Stomach (tissue), 9 donors: ENCODE data around the gene RING1. TPM values are rescaled to one million over a fixed set of nuclear protein-coding genes. Genes with fewer than 3 reads are reported as not detected.
A peak's percentile ranks its signal among the peaks of the same experiment; 100 is the strongest.

Source experiments
- DNase-seq, 2 donors: peaks; one replicate each; pipeline versions ENCODE4 v3.0.0 to v3.0.0-alpha.2; 2013 to 2019
- H3K27ac ChIP-seq, 5 donors: fragments of 200-600 bp in 4 of 5; sonication (generic) in 4 of 5; one replicate each; pipeline ENCODE4 v1.5.1; 2013 to 2019; ENCODE audit warnings: mild to moderate bottlenecking in 1 of 5, moderate library complexity in 1 of 5
- H3K27me3 ChIP-seq, 3 donors: fragments of 200-600 bp; sonication (generic); one replicate each; pipeline ENCODE4 v1.5.1; 2017 to 2019; ENCODE audit warnings: mixed run types in 1 of 3
- H3K36me3 ChIP-seq, 4 donors: fragments of 200-600 bp; sonication (generic); 1 replicate in 3 of 4; 2 replicates in 1 of 4; pipeline ENCODE4 v1.5.1; 2016 to 2019
- H3K4me1 ChIP-seq, 4 donors: fragments of 200-600 bp; sonication (generic); one replicate each; pipeline ENCODE4 v1.5.1; 2016 to 2019
- H3K4me3 ChIP-seq, 4 donors: fragments of 200-600 bp; sonication (generic) in 3 of 4; one replicate each; pipeline ENCODE4 v1.5.1; 2016 to 2019; ENCODE audit warnings: mild to moderate bottlenecking in 1 of 4
- H3K9me3 ChIP-seq, 4 donors: fragments of 200-600 bp; sonication (generic); one replicate each; pipeline ENCODE4 v1.5.1; 2016 to 2019
- CTCF ChIP-seq, 7 experiments: fragments of 450-650 bp in 4 of 7; fragments of 200-600 bp in 3 of 7; sonication (generic) in 3 of 7; IDR thresholded peaks; one replicate each; pipeline ENCODE4 v1.5.1; 2016 to 2019; ENCODE audit warnings: antibody characterized with exemption in 7 of 7, control low read depth in 2 of 7, mild to moderate bottlenecking in 1 of 7
- EP300 ChIP-seq: sonication (generic); formaldehyde crosslinking; IDR thresholded peaks from one replicate; pipeline ENCODE4 v1.6.1; 2017; ENCODE audit warnings: antibody characterized with exemption
- POLR2A ChIP-seq, 4 donors: fragments of 450-650 bp; IDR thresholded peaks; one replicate each; pipeline ENCODE4 v1.6.1; 2016; ENCODE audit warnings: antibody characterized with exemption in 4 of 4, control low read depth in 2 of 4, mild to moderate bottlenecking in 1 of 4, moderate library complexity in 1 of 4
- POLR2AphosphoS5 ChIP-seq, 3 donors: sonication (generic); formaldehyde crosslinking; IDR thresholded peaks; one replicate each; pipeline ENCODE4 v1.6.1; 2016; ENCODE audit warnings: antibody characterized with exemption in 3 of 3
- WGBS, 5 donors: extraction: QIAGEN DNeasy Blood & Tissue Kit in 3 of 5; methylation state at CpG; one replicate each; pipeline versions ENCODE4 v1.1.5 to v1.1.7; 2013 to 2018; 5-methylcytosine and 5-hydroxymethylcytosine counted together
- intact Hi-C: fragments of 100-400 bp; cut with DNase I; formaldehyde crosslinking; loops from one replicate; pipeline ENCODE4 v1.15.1; 2023; ENCODE audit warnings: low total_unique reads
- polyA plus RNA-seq, 3 donors: library from polyadenylated mRNA; stranded (reverse); fragments of 200-250 nt; gene quantifications; one replicate each; pipeline ENCODE4 v1.2.3, GENCODE V29; 2013
- total RNA-seq, 5 donors: library from RNA; depleted of rRNA; stranded (reverse); fragments of >200 nt; gene quantifications; one replicate each; pipeline versions ENCODE4 v1.1.0 to v1.2.3, GENCODE V29; 2014 to 2016
- donor health status: healthy with polysubstance abuse.
- donor health status: Bipolar disorder and iron deficiency.
- donor health status: healthy.

The RING1 gene
- total and polyA plus RNA-seq, 8 donors, result 14.3 to 140 (median 28.9) TPM

GRCh38 chr6:33206864-33207551, 1.3 kb upstream of the RING1 start:
- H3K9me3 ChIP-seq, result no peaks in the 10 kb centered on the region
- no peaks in the 10 kb centered on the region for H3K27me3 ChIP-seq
- DNase-seq, result peak in 1 of 2 donors; percentile 69
- intact Hi-C loops, result no loop called here
- 22 to 35% (median 30%) methylated on average over 14 to 20 of the region's 20 CpGs for WGBS, 5 donors
- peak overlapping the region; percentile 63 to 85 (median 71) for H3K4me3 ChIP-seq
- H3K36me3 ChIP-seq, result peaks cover 17 to 47% (median 45%) of the 10 kb centered on the region in 4 donors
- peaks cover 35 to 69% (median 55%) of the 10 kb centered on the region in 4 donors for H3K4me1 ChIP-seq
- peak overlapping the region in 4 of 5 donors; percentile 87 to 96 (median 94) for H3K27ac ChIP-seq
- TF ChIP-seq CTCF (IDR thresholded peaks at IDR 0.05), result no peak
- TF ChIP-seq POLR2AphosphoS5 (IDR thresholded peaks at IDR 0.05), result no peak
- TF ChIP-seq POLR2A (IDR thresholded peaks at IDR 0.05), result no peak
- TF ChIP-seq EP300, result no peak

- H3K36me3 ChIP-seq, result peaks cover 12 to 45% (median 41%) of the 10 kb centered on the region in 4 donors
- H3K9me3 ChIP-seq, result no peaks in the 10 kb centered on the region
- no peaks in the 10 kb centered on the region for H3K27me3 ChIP-seq
- DNase-seq, result peak; percentile 48 to 87
- peaks cover 32 to 69% (median 54%) of the 10 kb centered on the region in 4 donors for H3K4me1 ChIP-seq
- H3K4me3 ChIP-seq, result peak overlapping the region; percentile 63 to 85 (median 71)
- WGBS, 5 donors, result 1 to 2% (median 2%) methylated on average over 18 to 29 of the region's 29 CpGs
- TF ChIP-seq CTCF (IDR thresholded peaks at IDR 0.05) (no peak), POLR2AphosphoS5 (IDR thresholded peaks at IDR 0.05) (peak in 1 of 3 donors; percentile 7)
- intact Hi-C loops, result no loop called here
- H3K27ac ChIP-seq, result peak overlapping the region; percentile 87 to 97 (median 95)
Observed at GRCh38 chr6:33207552-33208090, 679 bp upstream of the RING1 start.

GRCh38 chr6:33209856-33210255, 1.6 kb downstream of the RING1 start:
- DNase-seq, result no peak
- TF ChIP-seq POLR2A (IDR thresholded peaks at IDR 0.05), result no peak
- TF ChIP-seq EP300, result no peak
- no peak for TF ChIP-seq CTCF (IDR thresholded peaks at IDR 0.05)
- no peak for TF ChIP-seq POLR2AphosphoS5 (IDR thresholded peaks at IDR 0.05)
- peaks cover 0 to 13% (median 10%) of the 10 kb centered on the region in 3 donors for H3K27me3 ChIP-seq
- H3K9me3 ChIP-seq, result no peaks in the 10 kb centered on the region
- H3K4me3 ChIP-seq, result no peak overlapping the region
- H3K36me3 ChIP-seq, result peaks cover 0 to 32% (median 28%) of the 10 kb centered on the region in 4 donors
- intact Hi-C loops, result no loop called here
- H3K4me1 ChIP-seq, result peaks cover 32 to 62% (median 48%) of the 10 kb centered on the region in 4 donors
- 93 to 96% (median 95%) methylated on average over 10 of the region's 10 CpGs for WGBS, 5 donors
- H3K27ac ChIP-seq, result no peak overlapping the region

- WGBS, 5 donors, result 76 to 88% (median 81%) methylated on average over 13 to 17 of the region's 17 CpGs
- TF ChIP-seq POLR2A (IDR thresholded peaks at IDR 0.05), result no peak
- no peak for TF ChIP-seq POLR2AphosphoS5 (IDR thresholded peaks at IDR 0.05)
- no peak for TF ChIP-seq CTCF (IDR thresholded peaks at IDR 0.05)
- TF ChIP-seq EP300, result no peak
- Histone ChIP-seq H3K4me1 (peaks cover 25 to 53% (median 40%) of the 10 kb centered on the region in 4 donors), H3K27ac (no peak overlapping the region), H3K36me3 (peaks cover 0 to 32% (median 28%) of the 10 kb centered on the region in 4 donors), H3K4me3 (no peak overlapping the region), H3K9me3 (no peaks in the 10 kb centered on the region), H3K27me3 (peaks cover 0 to 13% (median 10%) of the 10 kb centered on the region in 3 donors)
- peak in 1 of 2 donors; percentile 4 for DNase-seq
- intact Hi-C loops, result no loop called here
Observed at GRCh38 chr6:33211136-33211535, 2.8 kb downstream of the RING1 start.
